Esophagus (tissue), 2 donors: ENCODE measurements around the gene HOXA5. TPM values are rescaled to one million over a fixed set of nuclear protein-coding genes. Genes with fewer than 3 reads are reported as not detected.
A peak's percentile ranks its signal among the peaks of the same experiment; 100 is the strongest.

ENCODE experiments used
- H3K27ac ChIP-seq, 2 donors: one replicate each; pipeline ENCODE4 v1.5.1; 2013; ENCODE audit warnings: low read depth in 2 of 2, mild to moderate bottlenecking in 2 of 2, inconsistent platforms in 1 of 2, low read length in 1 of 2, moderate library complexity in 1 of 2
- H3K27me3 ChIP-seq, 2 donors: one replicate each; pipeline ENCODE4 v1.6.1; 2013; ENCODE audit warnings: low read length in 2 of 2, control low read depth in 1 of 2, mild to moderate bottlenecking in 1 of 2; ENCODE audit not compliant: insufficient read depth in 2 of 2, control insufficient read depth in 1 of 2
- H3K36me3 ChIP-seq, 2 donors: one replicate each; pipeline ENCODE4 v1.6.1; 2013; ENCODE audit warnings: low read length in 1 of 2; ENCODE audit not compliant: control insufficient read depth in 2 of 2, insufficient read depth in 2 of 2
- H3K4me1 ChIP-seq, 2 donors: one replicate each; pipeline ENCODE4 v1.6.1; 2013; ENCODE audit warnings: low read length in 1 of 2; ENCODE audit not compliant: control insufficient read depth in 2 of 2, insufficient read depth in 2 of 2
- H3K4me3 ChIP-seq, 2 donors: one replicate each; pipeline ENCODE4 v1.5.1; 2013; ENCODE audit warnings: low read length in 2 of 2, mild to moderate bottlenecking in 2 of 2, low read depth in 1 of 2, moderate library complexity in 1 of 2
- H3K9me3 ChIP-seq, 2 donors: one replicate each; pipeline ENCODE4 v1.6.1; 2013; ENCODE audit warnings: mild to moderate bottlenecking in 2 of 2, low read depth in 1 of 2, low read length in 1 of 2, moderate library complexity in 1 of 2; ENCODE audit not compliant: control insufficient read depth in 2 of 2, insufficient read depth in 1 of 2
- WGBS, 2 donors: extraction: QIAGEN DNeasy Blood & Tissue Kit; methylation state at CpG; one replicate each; pipeline ENCODE4 v1.1.7; 2013; 5-methylcytosine and 5-hydroxymethylcytosine counted together
- polyA plus RNA-seq, 2 donors: library from polyadenylated mRNA; stranded (reverse); fragments of 200-250 nt; gene quantifications; one replicate each; pipeline ENCODE4 v1.2.3, GENCODE V29; 2013
- donor health status: healthy with polysubstance abuse.
- donor health status: Bipolar disorder and iron deficiency.

The HOXA5 gene
- polyA plus RNA-seq, 2 donors, result 1.7 to 3.5 TPM

DNA sequence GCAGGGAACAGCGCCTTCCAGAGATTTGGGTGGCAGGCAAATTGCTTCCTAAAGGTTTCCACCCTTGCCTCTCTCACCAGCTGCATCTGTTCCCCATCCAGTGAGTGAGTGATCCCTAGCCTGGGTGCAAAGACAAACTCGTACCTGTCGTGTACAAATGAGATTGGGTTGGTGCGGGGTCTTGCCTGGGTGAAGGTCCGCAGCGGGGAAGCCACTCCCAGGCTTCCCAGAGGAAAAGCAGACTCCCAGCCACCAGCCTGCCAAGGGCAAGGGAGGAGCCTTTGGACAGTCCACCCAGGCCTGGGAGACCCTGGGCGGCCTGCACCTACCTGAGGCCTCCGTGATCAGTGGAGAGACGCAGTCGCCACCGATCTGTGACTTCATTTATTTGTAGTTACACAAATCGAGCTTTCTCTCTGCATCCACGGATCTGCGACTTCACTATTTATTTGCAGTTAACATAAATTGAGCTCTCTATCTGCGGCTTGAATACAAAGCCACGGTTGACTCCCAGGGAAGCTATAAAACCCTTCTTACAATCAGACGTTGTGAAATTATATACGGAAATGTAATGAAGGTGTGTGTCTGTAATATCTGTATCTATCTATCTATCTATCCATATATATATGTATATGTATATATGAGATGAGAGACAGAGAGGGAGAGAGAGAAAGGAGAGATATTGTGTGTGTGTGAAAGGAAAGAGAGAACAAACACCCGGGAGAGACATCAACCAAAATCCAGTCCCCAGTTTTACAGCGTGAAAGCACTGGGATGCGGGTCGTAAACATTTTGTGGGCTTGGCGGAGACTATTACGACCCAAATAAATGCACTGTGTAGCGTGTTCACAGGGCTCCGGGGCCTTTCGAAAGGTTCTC lies 16.0 kb upstream of the HOXA5 start:
- Histone ChIP-seq H3K4me3 (no peak overlapping the region), H3K27ac (no peak overlapping the region), H3K4me1 (peaks cover 8 to 9% of the 10 kb centered on the region in 2 donors), H3K27me3 (peaks cover 4 to 37% of the 10 kb centered on the region in 2 donors), H3K9me3 (peaks cover 0 to 5% of the 10 kb centered on the region in 2 donors), H3K36me3 (no peaks in the 10 kb centered on the region)
- WGBS, 2 donors, result 59 to 79% methylated on average over 27 of the region's 27 CpGs

DNA sequence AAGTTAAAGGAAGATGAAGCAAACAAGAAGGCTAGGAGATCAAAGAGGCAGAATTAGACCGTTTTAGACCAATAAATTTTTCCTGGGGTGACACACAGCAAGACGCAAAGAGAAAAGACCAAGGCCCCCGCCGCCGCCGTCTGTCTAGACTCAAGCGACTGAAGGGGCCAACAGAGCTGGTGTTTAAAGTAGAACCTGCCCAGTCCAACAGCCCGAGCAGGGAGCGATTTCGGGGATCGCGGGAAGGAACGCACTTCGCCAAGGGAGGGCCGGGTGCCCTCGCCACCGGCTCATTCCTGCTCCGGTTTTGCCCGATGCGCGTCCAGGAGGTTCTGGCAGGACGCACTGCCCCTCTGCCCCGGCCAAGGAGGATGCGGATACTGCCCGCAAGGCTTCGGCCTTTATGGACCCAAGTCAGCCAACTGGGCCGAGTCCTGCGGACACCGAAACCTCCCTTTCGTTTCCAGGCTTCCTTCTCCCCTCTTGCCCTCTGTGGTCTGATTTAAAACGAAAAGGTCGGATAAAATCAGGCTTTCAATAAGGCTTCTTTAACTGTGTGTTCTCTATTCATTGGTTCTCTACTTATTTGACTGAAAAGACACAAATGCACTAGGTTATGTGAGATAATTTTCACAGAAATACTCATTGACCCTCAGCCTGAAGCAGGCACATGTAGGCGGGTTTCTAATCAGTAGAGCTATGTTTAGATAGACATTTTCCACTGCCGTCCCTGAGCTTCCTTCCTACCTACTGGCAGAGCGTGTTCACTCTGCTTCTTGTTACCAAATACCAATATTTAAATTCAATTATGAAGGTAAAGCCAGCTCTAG lies 15.2 kb upstream of the HOXA5 start:
- Histone ChIP-seq H3K27ac (no peak overlapping the region), H3K9me3 (peaks cover 0 to 5% of the 10 kb centered on the region in 2 donors), H3K27me3 (peaks cover 4 to 36% of the 10 kb centered on the region in 2 donors), H3K4me1 (peaks cover 8 to 9% of the 10 kb centered on the region in 2 donors), H3K4me3 (no peak overlapping the region), H3K36me3 (no peaks in the 10 kb centered on the region)
- 33 to 54% methylated on average over 35 of the region's 35 CpGs for WGBS, 2 donors

GRCh38 chr7:27157702-27158431 lies 14.4 kb upstream of the HOXA5 start:
- Histone ChIP-seq H3K36me3 (no peaks in the 10 kb centered on the region), H3K27me3 (peaks cover 4 to 40% of the 10 kb centered on the region in 2 donors), H3K27ac (no peak overlapping the region), H3K4me3 (no peak overlapping the region), H3K4me1 (peaks cover 8 to 9% of the 10 kb centered on the region in 2 donors), H3K9me3 (peaks cover 0 to 5% of the 10 kb centered on the region in 2 donors)
- 19 to 38% methylated on average over 30 of the region's 30 CpGs for WGBS, 2 donors

DNA sequence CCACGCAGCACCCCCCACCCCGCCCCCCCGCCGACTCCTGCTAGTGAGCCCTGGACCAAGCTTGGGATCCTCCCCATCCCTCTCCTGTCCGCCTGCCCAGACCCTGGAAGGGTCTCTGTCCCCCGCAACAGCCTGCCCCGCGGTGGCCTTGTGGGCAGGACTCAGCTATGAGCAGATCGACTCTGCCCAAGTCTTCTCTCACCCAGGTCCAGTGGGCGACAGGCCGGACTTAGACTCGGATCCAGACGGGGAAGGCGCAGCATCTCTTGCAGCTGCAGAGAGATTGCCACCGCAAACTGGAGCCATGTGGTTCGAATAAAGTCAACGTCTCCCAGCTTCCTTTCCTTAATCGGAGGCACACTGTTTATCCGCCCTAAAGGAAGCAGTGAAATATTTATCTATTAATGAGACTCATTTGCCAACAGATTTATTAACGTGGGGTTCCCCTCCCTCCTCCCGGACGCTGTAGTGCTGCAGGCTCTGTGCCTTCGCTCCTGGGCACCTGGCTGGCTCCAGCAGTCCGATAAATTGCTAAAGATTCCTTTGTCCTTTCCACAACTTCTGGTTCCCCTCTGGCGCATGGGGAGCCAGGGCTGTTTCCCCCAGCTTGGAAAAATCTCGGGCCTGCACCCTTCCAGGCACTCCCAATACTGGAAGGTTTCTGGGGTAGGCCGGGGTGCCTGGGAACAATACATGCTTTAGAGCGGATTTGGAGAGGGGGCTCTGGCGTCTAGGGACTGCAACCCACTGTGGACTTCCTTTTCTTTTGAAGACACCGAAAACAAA lies 13.6 kb upstream of the HOXA5 start:
- peaks cover 8 to 9% of the 10 kb centered on the region in 2 donors for H3K4me1 ChIP-seq

DNA sequence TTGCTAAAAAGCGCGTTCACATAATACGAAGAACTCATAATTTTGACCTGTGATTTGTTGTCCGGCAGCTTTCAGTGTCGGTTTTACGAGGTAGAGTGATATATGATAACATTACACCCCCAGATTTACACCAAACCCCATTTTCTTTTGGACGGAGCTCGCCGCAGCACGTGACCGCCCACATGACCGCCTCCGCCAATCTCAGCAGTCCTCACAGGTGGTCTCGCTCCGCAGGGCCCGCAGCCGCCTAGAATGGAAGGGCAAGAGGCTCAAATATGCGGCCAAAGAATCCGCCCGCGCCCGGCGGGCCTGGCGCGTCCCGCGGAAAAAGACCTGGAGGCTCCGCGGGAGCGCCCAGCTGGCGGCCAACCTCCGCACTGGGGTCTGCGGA lies 13.0 kb upstream of the HOXA5 start, which contains the start of gene HOXA7:
Gene HOXA7, minus strand, starts transcription at position 168 of the 391 bp plus-strand sequence. Its CDS starts 130 bp downstream, at position 38.
- peaks cover 4 to 43% of the 10 kb centered on the region in 2 donors for H3K27me3 ChIP-seq
- peaks cover 0 to 5% of the 10 kb centered on the region in 2 donors for H3K9me3 ChIP-seq
- H3K4me3 ChIP-seq, result peak within 1 kb of the TSS; percentile 49 to 53
- peak within 1 kb of the TSS in 1 of 2 donors; percentile 14 for H3K27ac ChIP-seq
- 3 to 6% methylated on average over 32 to 33 of the region's 33 CpGs for WGBS, 2 donors
- H3K36me3 ChIP-seq, result no peaks in the 10 kb centered on the region
- peaks cover 8 to 12% of the 10 kb centered on the region in 2 donors for H3K4me1 ChIP-seq

More for the DNA sequence above, 13.6 kb upstream of the HOXA5 start:
- peaks cover 0 to 5% of the 10 kb centered on the region in 2 donors for H3K9me3 ChIP-seq
- WGBS, 2 donors, result 21 to 29% methylated on average over 29 to 30 of the region's 30 CpGs
- no peak overlapping the region for H3K4me3 ChIP-seq
- no peak overlapping the region for H3K27ac ChIP-seq
- no peaks in the 10 kb centered on the region for H3K36me3 ChIP-seq
- peaks cover 4 to 45% of the 10 kb centered on the region in 2 donors for H3K27me3 ChIP-seq

DNA sequence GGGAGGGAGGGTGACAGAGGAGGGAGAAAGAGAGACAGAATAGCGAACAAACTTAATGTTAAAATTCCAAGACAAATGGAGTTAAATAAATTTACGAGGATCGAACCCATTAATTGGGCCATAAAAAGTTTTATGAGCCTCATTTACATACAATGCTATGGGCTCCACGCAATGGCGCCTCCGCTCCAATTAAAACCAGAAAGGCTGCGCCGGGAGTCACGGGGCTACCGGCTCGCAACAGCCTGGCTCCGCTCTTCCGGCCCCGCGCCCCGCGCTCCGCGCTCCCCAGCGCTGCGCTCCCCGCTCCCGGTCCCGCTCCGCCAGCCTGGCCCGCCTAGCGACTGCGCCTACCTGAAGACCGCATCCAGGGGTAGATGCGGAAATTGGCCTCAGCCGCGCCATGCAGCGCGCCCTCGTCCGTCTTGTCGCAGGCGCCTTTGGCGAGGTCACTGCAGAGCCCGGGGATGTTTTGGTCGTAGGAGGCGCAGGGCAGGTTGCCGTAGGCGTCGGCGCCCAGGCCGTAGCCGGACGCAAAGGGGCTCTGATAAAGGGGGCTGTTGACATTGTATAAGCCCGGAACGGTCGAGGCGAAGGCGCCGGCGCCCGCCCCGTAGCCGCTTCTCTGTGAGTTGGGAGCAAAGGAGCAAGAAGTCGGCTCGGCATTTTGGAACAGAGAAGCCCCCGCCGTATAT lies 12.5 kb upstream of the HOXA5 start:
- WGBS, 2 donors, result 4 to 7% methylated on average over 58 to 63 of the region's 63 CpGs
- Histone ChIP-seq H3K36me3 (no peaks in the 10 kb centered on the region), H3K9me3 (peaks cover 0 to 5% of the 10 kb centered on the region in 2 donors), H3K27me3 (peaks cover 4 to 41% of the 10 kb centered on the region in 2 donors), H3K4me3 (peak overlapping the region; percentile 49 to 53), H3K4me1 (peaks cover 8 to 15% of the 10 kb centered on the region in 2 donors), H3K27ac (peak overlapping the region in 1 of 2 donors; percentile 14)

DNA sequence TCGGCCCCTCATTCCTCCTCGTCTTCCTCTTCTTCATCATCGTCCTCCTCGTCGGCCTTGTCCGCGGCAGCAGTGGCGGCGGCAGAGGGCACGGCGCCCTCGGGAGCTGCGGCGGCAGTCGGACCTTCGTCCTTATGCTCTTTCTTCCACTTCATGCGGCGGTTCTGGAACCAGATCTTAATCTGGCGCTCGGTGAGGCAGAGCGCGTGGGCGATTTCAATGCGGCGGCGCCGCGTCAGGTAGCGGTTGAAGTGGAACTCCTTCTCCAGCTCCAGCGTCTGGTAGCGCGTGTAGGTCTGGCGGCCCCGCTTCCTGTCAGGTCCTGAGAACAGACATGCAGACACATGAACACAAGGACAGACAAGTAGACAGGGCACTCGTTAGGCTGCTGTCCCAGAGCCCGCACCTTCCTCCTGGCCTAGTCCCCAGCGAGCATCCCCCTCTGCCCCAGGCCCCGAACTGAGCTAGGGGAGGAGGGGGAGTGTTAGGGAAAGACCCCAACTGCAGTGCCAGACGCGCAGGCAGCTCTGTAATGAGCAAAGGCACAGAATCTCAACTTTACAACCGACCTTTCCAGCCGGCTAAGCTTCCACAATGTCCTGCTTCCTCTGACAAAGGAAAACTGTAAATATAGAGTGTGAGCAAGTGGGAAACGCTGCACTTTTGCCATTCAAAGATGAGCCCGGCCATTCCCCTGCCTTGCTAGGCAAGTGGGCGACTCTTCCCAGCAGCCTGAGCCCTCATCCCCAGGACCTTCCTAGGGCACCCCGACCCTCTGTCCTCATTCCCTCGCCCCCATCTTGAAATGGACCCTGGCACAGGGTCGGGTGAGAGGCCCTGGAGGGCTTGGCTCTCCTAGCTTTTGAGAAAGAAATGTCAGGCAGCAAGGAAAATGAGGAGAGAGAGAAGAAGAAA lies 11.7 kb upstream of the HOXA5 start:
- no peaks in the 10 kb centered on the region for H3K36me3 ChIP-seq
- 8 to 15% methylated on average over 48 of the region's 48 CpGs for WGBS, 2 donors
- H3K27ac ChIP-seq, result no peak overlapping the region
- H3K27me3 ChIP-seq, result peaks cover 4 to 41% of the 10 kb centered on the region in 2 donors
- H3K9me3 ChIP-seq, result peaks cover 0 to 5% of the 10 kb centered on the region in 2 donors
- peak overlapping the region; percentile 18 to 49 for H3K4me3 ChIP-seq
- H3K4me1 ChIP-seq, result peaks cover 4 to 18% of the 10 kb centered on the region in 2 donors
